Endodermal cell (in vitro differentiated cells): ENCODE data around the gene CELSR2. TPM values are rescaled to one million over a fixed set of nuclear protein-coding genes. Genes with fewer than 3 reads are reported as not detected.

ENCODE experiments used
- DNase-seq: peaks from one replicate; pipeline ENCODE4 v3.0.0-alpha.2; 2017
- H3K27ac ChIP-seq: 2 replicates; pipeline ENCODE4 v1.5.1; 2013; ENCODE audit warnings: mild to moderate bottlenecking, low read depth, low read length, moderate library complexity
- H3K27me3 ChIP-seq: 2 replicates; pipeline ENCODE4 v1.6.1; 2013; ENCODE audit warnings: mild to moderate bottlenecking, low read length, moderate library complexity; ENCODE audit not compliant: insufficient read depth, control insufficient read depth, poor library complexity, severe bottlenecking
- H3K36me3 ChIP-seq: 2 replicates; pipeline ENCODE4 v1.7.0; 2013; ENCODE audit warnings: mild to moderate bottlenecking, low read length, moderate library complexity; ENCODE audit not compliant: control insufficient read depth, insufficient read depth
- H3K4me1 ChIP-seq: one replicate; pipeline ENCODE4 v1.7.0; 2013; ENCODE audit warnings: low read length; ENCODE audit not compliant: control insufficient read depth, insufficient read depth
- H3K4me3 ChIP-seq: 2 replicates; pipeline ENCODE4 v1.5.1; 2013; ENCODE audit warnings: mild to moderate bottlenecking, low read length, moderate library complexity
- H3K9ac ChIP-seq: 2 replicates; pipeline ENCODE4 v1.6.1; 2013; ENCODE audit warnings: mild to moderate bottlenecking, low read length, moderate library complexity; ENCODE audit not compliant: poor library complexity, severe bottlenecking; ENCODE audit errors: extremely low read depth
- H3K9me3 ChIP-seq: 2 replicates; pipeline ENCODE4 v1.6.1; 2013; ENCODE audit warnings: mild to moderate bottlenecking, low read length, moderate library complexity; ENCODE audit not compliant: control insufficient read depth
- H3K27ac Mint-ChIP-seq: 2 replicates; pipeline ENCODE4 v1.8.0; 2020; ENCODE audit warnings: mixed read lengths
- H3K27me3 Mint-ChIP-seq: 2 replicates; pipeline ENCODE4 v1.8.0; 2021; ENCODE audit warnings: mild to moderate bottlenecking, mixed read lengths; ENCODE audit not compliant: insufficient read depth
- H3K36me3 Mint-ChIP-seq: 2 replicates; pipeline ENCODE4 v1.8.0; 2020; ENCODE audit warnings: low read depth, mixed read lengths
- H3K4me1 Mint-ChIP-seq: 2 replicates; pipeline ENCODE4 v1.8.0; 2020; ENCODE audit warnings: mixed read lengths
- H3K4me3 Mint-ChIP-seq: 2 replicates; pipeline ENCODE4 v1.8.0; 2020; ENCODE audit warnings: mild to moderate bottlenecking, moderate library complexity, mixed read lengths
- H3K9me3 Mint-ChIP-seq: 2 replicates; pipeline ENCODE4 v1.8.0; 2020; ENCODE audit warnings: mild to moderate bottlenecking, mixed read lengths
- CTCF ChIP-seq: fragments of 200-600 bp; sonication (generic); conservative IDR thresholded peaks from 2 replicates; pipeline ENCODE4 v1.5.0; 2021; ENCODE audit warnings: antibody characterized with exemption, mild to moderate bottlenecking
- WGBS, 2 experiments: methylation state at CpG; one replicate each; pipeline versions ENCODE4 v1.1.5 to v1.1.7; 2013; ENCODE audit warnings: missing lambda C conversion rate in 2 of 2, mixed read lengths in 1 of 2; ENCODE audit not compliant: insufficient coverage in 1 of 2, insufficient read length in 1 of 2; 5-methylcytosine and 5-hydroxymethylcytosine counted together
- total RNA-seq, 2 donors: library from RNA; stranded (reverse); fragmentation: NEBNext Ultra II Directional in 1 of 2; extraction: Animal tissue kit (Norgen Biotek cat#: 25700) in 1 of 2; gene quantifications; 2 replicates in 1 of 2; 3 replicates in 1 of 2; pipeline ENCODE4 v1.2.1, GENCODE V29; 2021

The CELSR2 gene
- total RNA-seq, 2 donors from 2014 or later = 16.1 to 20.2 TPM

- Histone ChIP-seq H3K9me3 (no peaks in the 10 kb centered on the region), H3K27me3 (peaks cover 10% of the 10 kb centered on the region), H3K36me3 (no peaks in the 10 kb centered on the region), H3K4me1 (peaks cover 17% of the 10 kb centered on the region), H3K27ac (peak overlapping the region; percentile 97), H3K9ac (no peak overlapping the region), H3K4me3 (no peak overlapping the region)
- H3K4me3 Mint-ChIP-seq = no peak overlapping the region
- TF ChIP-seq CTCF = no peak
- no peak overlapping the region for H3K27ac Mint-ChIP-seq
- H3K27me3 Mint-ChIP-seq = peaks cover 18% of the 10 kb centered on the region
- 94 to 95% methylated on average over 4 to 5 of the region's 5 CpGs for WGBS, 2 experiments
- H3K36me3 Mint-ChIP-seq = peaks cover 3% of the 10 kb centered on the region
- DNase-seq = no peak
- no peaks in the 10 kb centered on the region for H3K9me3 Mint-ChIP-seq
- peaks cover 17% of the 10 kb centered on the region for H3K4me1 Mint-ChIP-seq
These were observed 6.3 kb downstream of the CELSR2 start for GRCh38 chr1:109255678-109256077.

DNA sequence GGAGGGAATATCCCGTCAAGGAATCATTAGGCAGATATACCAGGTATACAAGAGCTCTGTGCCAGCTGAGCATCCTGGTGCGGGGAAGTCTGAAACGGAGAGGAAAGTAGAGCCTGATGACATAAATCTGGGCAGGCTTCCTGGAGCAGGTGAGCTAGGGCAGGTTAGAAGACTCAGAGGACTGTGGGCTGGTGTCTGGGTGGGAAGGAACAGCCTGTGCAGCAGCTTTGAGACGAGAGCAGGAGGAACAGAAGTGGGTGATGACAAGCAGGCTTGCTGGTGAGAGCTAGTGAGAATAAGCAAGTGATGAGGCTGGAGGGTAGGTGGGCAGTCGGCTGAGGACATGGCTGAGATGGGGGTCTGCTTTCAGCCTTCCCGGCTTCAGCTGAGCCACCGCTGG lies 6.7 kb downstream of the CELSR2 start:
- H3K27ac ChIP-seq = peak overlapping the region; percentile 97
- TF ChIP-seq CTCF = no peak
- no peaks in the 10 kb centered on the region for H3K36me3 ChIP-seq
- H3K27me3 ChIP-seq = peaks cover 6% of the 10 kb centered on the region
- H3K4me1 ChIP-seq = peaks cover 17% of the 10 kb centered on the region
- Mint-ChIP-seq H3K27ac (no peak overlapping the region), H3K4me1 (peaks cover 17% of the 10 kb centered on the region), H3K9me3 (no peaks in the 10 kb centered on the region), H3K36me3 (peaks cover 3% of the 10 kb centered on the region), H3K27me3 (peaks cover 14% of the 10 kb centered on the region), H3K4me3 (no peak overlapping the region)
- DNase-seq = no peak
- WGBS, 2 experiments = 88 to 100% methylated on average over 4 to 7 of the region's 7 CpGs
- H3K4me3 ChIP-seq = no peak overlapping the region
- H3K9ac ChIP-seq = no peak overlapping the region
- H3K9me3 ChIP-seq = no peaks in the 10 kb centered on the region

- Mint-ChIP-seq H3K27ac (no peak overlapping the region), H3K4me3 (no peak overlapping the region), H3K4me1 (peaks cover 17% of the 10 kb centered on the region), H3K27me3 (peaks cover 3% of the 10 kb centered on the region), H3K36me3 (peaks cover 3% of the 10 kb centered on the region), H3K9me3 (no peaks in the 10 kb centered on the region)
- WGBS, 2 experiments = 83 to 90% methylated on average over 4 to 5 of the region's 5 CpGs
- no peak overlapping the region for H3K4me3 ChIP-seq
- no peak overlapping the region for H3K9ac ChIP-seq
- peak overlapping the region; percentile 66 for H3K27ac ChIP-seq
- H3K36me3 ChIP-seq = no peaks in the 10 kb centered on the region
- no peaks in the 10 kb centered on the region for H3K9me3 ChIP-seq
- peaks cover 17% of the 10 kb centered on the region for H3K4me1 ChIP-seq
- no peaks in the 10 kb centered on the region for H3K27me3 ChIP-seq
- DNase-seq = no peak
- TF ChIP-seq CTCF = no peak
These were observed 7.8 kb downstream of the CELSR2 start for GRCh38 chr1:109256971-109257681.
